ENCODE measurements around the gene TMEM45A.

GRCh38 chr3:100533176-100533575, 40.8 kb downstream of the TMEM45A start:
- TF ChIP-seq POLR2A (IDR thresholded peaks at IDR 0.05) (no peak), POLR2AphosphoS5 (IDR thresholded peaks at IDR 0.05) (no peak), CTCF (IDR thresholded peaks at IDR 0.05) (no peak), EP300 (IDR thresholded peaks at IDR 0.05) (no peak)

Data from suprapubic skin (tissue), 4 donors.